Spleen (tissue), 7 donors: Measurements from ENCODE around the gene COL19A1.

Experiments
- POLR2A ChIP-seq, 3 donors: fragments of 450-650 bp; IDR thresholded peaks; one replicate each; pipeline ENCODE4 v1.5.1; 2017; ENCODE audit warnings: antibody characterized with exemption in 3 of 3, mild to moderate bottlenecking in 1 of 3
- TF ChIP-seq, protein P1 (sequence below), 11 experiments: fragments of 200-600 bp in 7 of 11; fragments of 450-650 bp in 4 of 11; sonication (generic) in 4 of 11; IDR thresholded peaks in 8 of 11; conservative IDR thresholded peaks in 3 of 11; 1 replicate in 7 of 11; 2 replicates in 4 of 11; pipeline versions ENCODE4 v1.4.0 to v1.8.0; 2016 to 2021; ENCODE audit warnings: antibody characterized with exemption in 11 of 11, inconsistent platforms in 4 of 11, mild to moderate bottlenecking in 1 of 11
- donor health status: DM: no; HTN: no; CAD: no; lungs with moderate emphysema.
- donor health status: DM: no; HTN: no; CAD: no.
- donor health status: DM: no; HTN: no; CAD: no.

DNA sequence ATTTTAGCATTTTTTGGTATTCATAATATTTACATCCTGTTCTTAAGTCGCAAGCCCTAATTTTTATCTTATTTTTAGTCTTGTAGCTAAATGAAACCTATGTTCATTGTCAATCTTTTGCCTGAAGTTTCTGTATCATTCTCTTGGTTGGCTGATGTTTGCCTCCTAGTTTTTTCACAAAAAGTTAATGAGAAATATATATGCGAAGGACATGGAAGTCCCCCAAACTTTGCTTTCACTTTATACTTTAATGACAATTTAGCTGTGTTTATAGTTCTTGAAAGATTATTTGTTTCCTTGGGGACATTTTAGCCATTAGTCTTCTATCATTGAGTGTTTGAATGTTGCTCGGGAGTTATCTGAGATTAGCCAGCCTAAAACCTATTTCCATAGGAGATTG is 118.2 kb downstream of the COL19A1 start:
- TF ChIP-seq POLR2A (IDR thresholded peaks at IDR 0.05) = no peak
- TF ChIP-seq, protein P1, sequence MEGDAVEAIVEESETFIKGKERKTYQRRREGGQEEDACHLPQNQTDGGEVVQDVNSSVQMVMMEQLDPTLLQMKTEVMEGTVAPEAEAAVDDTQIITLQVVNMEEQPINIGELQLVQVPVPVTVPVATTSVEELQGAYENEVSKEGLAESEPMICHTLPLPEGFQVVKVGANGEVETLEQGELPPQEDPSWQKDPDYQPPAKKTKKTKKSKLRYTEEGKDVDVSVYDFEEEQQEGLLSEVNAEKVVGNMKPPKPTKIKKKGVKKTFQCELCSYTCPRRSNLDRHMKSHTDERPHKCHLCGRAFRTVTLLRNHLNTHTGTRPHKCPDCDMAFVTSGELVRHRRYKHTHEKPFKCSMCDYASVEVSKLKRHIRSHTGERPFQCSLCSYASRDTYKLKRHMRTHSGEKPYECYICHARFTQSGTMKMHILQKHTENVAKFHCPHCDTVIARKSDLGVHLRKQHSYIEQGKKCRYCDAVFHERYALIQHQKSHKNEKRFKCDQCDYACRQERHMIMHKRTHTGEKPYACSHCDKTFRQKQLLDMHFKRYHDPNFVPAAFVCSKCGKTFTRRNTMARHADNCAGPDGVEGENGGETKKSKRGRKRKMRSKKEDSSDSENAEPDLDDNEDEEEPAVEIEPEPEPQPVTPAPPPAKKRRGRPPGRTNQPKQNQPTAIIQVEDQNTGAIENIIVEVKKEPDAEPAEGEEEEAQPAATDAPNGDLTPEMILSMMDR (IDR thresholded peaks at IDR 0.05 in 8 of 11, conservative IDR thresholded peaks at IDR 0.05 in 3 of 11) = no peak
